GM18873 (cell line): Measurements from ENCODE around the gene FBXO42.
A peak's percentile ranks its signal among the peaks of the same experiment; 100 is the strongest.
"Not testable (repeated sequence)": the region's sequence is repeated elsewhere in the genome, so short reads cannot be mapped to it uniquely, and the experiment has no call there.

ENCODE experiments used
- ATAC-seq: cut with Tn5 transposase; IDR thresholded peaks from one replicate; pipeline ENCODE4 v1.9.1; 2021; ENCODE audit warnings: mild to moderate bottlenecking, moderate library complexity, moderate number of reproducible peaks; ENCODE audit not compliant: unreplicated experiment, low FRiP score

The FBXO42 gene

GRCh38 chr1:16372535-16373285 lies 20.4 kb upstream of the FBXO42 start:
- ATAC-seq = no peak

GRCh38 chr1:16371725-16372124 lies 19.4 kb upstream of the FBXO42 start:
- ATAC-seq = no peak

DNA sequence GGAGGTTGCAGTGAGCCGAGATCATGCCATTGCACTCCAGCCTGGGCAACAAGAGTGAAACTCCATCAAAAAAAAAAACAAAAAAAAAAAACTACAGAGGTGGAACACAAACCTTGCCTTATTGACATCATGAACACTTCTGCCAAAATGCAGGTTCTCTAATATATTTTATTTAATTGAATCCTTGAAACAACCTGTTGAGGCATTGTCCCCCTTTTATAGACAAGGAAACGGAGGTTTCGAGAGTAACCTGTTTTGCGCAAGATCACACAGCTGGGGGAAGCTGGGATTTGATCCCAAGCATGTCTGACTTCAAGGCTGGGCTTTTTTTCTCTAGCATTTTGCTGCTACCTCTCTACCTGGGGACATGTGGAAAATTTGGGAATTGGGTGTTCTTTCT lies 17.5 kb upstream of the FBXO42 start:
- no peak for ATAC-seq

GRCh38 chr1:16367968-16368890 lies 15.9 kb upstream of the FBXO42 start:
- no peak for ATAC-seq

DNA sequence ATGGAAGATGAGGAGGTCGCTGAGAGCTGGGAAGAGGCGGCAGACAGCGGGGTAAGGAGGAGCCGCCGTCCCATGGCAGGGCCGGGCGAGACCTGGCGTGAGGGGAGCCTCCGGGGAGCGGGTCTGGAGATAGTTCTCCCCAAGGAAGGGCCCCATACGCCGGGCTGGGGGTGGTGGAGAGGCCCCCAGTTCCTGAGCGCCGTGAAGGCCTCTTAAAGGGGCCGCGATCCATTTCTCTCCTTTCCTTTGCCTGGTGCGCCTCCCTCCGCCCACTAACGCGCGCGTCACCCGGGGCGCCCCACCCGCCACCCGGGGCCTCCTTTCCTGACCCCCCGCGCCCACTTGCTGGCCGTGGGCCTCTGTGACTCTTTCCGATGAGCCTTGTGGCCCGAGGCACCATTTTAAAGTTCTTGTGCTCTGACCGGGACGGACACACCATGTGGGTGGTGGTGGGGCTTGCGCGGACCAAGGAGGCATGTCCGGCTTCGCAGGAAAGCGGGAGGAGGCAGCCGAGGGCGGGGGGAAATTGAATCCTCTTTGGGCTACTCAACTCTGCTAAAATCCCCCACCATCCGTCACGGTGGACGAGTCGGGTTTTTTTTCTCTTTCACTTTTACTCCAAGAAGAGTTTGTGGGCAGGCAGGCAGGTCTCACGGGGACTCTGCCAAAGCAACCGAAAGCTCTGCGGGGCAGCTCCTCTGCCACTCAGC lies 15.1 kb upstream of the FBXO42 start:
- ATAC-seq = peak; percentile 58

- peak; percentile 71 for ATAC-seq
Observed at GRCh38 chr1:16366722-16367257, 14.5 kb upstream of the FBXO42 start, which contains the start of gene SZRD1. Gene SZRD1, plus strand, starts transcription at chr1:16367242. Its CDS starts 16 bp downstream, at chr1:16367258.

DNA sequence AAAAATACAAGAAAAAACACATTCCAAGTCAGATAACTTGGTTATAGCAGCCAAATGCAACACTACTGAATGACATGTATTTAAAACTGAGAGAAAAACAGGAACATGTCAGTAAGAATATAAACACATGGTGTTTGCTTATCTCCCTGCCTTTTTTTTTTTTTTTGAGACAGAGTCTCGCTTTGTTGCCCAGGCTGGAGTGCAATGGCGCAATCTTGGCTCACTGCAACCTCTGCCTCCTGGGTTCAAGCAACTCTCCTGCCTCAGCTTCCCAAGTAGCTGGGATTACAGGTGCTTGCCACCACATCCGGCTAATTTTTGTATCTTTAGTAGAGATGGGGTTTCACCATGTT lies 12.8 kb upstream of the FBXO42 start:
- ATAC-seq = not testable (repeated sequence)

GRCh38 chr1:16356867-16357266 lies 4.6 kb upstream of the FBXO42 start:
- no peak for ATAC-seq

DNA sequence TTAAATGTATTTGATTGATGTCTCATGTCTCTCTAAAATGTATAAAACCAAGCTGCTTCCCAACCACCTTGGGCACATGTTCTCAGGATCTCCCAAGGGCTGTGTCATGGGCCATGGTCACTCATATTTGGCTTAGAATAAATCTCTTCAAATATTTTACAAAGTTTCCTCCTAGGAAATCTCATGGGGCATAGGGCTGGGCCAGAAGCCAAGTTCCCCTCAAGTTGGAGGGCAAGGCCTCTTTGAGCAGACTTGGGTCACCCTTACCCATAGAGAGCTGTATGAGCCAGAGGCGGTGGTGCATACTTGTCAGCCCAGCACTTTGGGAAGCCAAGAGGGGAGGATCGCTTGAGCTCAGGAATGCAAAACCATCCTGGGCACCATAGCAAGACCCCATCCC lies 2.3 kb upstream of the FBXO42 start:
- ATAC-seq = no peak

GRCh38 chr1:16352842-16353535 lies 709 bp upstream of the FBXO42 start:
- no peak for ATAC-seq

DNA sequence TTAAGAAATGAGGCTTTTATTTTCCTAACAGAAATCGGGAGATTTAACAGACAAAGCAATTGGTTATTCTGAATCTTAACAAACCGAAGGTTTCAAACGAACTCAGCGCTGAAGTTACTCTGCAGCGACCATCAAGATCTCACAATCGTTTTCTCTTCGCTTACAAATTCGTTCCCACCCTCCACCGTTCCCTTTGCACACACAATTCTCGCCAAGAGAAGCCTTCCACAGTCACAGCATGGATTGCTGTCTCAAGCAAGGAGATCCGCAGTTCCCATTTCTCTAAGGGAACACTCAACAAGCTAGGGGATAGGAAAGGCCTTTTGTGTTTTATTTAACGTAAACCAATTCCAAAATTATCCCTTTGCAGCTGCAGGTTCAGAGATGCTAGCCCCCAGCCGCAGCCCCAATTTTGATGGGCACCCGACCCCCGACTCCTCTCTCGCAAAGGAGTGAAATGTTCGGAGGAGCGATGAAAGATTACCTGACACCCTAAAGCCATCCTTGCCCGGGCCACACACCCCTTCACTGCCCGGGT lies 755 bp downstream of the FBXO42 start:
- no peak for ATAC-seq

DNA sequence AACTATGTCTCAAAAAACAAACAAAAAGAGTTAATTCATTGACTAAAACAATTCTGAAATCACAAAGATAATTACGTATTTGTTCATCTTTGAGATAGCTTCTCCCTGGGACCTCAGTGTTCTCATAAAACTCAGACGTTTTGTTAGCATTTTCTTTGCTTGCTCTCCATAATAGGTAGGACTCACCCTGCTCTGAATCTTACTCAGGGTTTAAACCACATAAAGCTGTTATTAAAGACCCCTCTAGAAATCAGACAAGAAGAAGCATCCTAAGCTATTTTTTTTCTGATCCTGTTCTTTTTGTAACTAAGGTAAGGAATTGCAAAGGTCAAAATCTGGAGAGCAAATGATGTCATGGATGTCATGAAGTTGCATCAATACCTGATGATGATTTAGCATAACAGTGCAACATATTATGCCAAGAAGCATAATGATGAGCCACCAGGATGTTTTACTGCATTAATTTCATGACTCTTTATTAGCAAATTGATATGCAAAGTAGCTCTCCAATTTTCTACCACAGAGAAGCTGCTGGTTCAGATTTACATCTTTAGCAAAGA lies 2.4 kb downstream of the FBXO42 start:
- no peak for ATAC-seq

- ATAC-seq = no peak
Observed at GRCh38 chr1:16348414-16349182, 3.7 kb downstream of the FBXO42 start.

DNA sequence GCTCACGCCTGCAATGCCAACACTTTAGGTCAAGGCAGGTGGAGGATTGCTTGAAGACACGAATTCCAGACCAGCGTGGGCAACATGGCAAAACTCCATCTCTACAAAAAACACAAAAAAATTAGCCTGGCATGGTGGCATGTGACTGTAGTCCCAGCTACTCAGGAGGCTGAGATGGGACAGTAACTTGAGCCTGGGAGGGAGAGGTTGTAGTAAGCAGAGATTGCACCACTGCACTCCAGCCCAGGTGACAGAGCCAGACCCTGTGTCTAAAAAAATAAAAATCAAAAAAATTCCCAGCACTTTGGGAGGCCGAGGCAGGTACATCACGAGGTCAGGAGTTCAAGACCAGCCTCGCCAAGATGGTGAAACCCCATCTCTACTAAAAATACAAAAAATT lies 9.0 kb downstream of the FBXO42 start:
- ATAC-seq = not testable (repeated sequence)

DNA sequence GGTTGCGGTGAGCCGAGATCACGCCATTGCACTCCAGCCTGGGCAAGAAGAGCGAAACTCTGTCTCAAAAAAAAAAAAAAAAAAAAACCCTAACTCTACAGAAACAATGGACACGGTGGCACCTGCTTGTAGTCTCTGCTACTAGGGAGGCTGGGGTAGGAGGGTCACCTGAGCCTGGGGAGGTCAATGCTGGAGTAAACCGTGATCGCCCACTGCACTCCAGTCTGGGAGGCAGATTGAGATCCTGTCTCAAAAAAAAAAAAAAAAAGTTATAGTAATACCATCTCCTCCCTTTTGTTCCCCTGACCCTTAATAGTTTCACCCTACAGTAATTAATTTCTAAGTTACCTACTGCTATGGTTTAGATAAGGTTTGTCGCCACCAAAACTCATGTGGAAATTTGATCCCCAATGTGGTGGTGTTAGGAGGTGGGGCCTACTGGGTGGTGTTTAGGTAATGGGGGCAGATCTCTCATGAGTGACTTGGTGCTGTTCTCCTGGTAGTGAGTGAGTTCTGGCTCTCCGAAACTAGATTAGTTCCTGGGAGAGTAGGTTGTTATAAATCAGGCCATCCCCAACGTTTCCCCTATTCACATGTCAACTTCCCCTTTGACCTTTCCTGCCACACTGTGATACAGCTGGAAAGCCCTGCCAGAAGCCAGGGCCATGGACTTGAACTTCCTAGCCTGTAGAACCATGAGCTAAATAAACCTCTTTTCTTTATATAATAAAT lies 9.8 kb downstream of the FBXO42 start:
- ATAC-seq = no peak

GRCh38 chr1:16340673-16341072 lies 11.6 kb downstream of the FBXO42 start:
- ATAC-seq = no peak

DNA sequence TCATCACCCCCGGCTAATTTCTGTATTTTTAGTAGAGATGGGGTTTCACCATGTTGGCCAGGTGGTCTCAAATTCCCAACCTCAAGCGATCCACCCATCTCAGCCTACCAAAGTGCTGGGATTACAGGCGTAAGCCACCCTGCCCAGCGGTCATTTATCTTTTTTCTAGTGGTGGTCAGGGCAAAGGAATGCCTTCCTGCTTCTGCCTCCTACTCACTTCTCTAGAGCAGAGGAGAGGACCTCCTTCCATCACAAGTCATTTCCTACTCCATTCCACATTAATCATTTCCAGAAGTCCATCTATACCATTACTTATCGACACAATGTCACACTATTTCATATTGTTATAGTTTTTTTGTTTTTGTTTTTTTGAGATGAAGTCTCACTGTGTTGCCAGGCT lies 13.3 kb downstream of the FBXO42 start:
- no peak for ATAC-seq

DNA sequence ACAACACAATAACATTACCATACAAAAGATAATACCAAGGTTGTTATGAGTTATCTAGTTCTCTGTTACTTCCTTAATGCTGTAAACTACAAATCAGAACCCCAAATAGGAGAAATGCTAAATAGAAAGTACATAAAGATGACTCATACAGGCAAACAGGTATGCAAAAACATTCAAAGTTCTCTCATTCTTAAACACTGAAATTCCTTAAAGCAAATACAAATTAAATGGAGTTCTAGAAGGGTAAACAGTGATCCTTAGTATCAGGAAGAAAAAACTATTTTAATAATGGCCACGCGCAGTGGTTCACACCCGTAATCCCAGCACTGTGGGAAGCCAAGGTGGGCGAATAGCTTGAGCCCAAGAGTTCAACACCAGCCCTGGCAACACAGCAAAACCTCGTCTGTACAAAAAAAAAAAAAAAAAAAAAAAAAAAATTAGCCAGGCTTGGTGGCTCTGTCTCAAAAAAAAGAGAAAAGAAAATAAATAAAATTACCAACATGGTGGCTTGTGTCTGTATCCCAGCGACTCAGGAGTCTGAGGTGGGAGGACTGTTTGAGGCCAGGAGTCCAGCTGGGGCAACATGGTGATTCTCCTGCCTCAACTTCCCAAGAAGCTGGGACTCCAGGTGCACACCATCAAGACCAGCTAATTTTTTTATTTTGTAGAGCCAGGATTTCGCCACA lies 17.5 kb downstream of the FBXO42 start:
- ATAC-seq = no peak
